NCI-H1092 treated with DMSO at 0.1 percent for 48 hours (cell line): ENCODE measurements around the gene AJAP1.

Source experiments
- DNase-seq: peaks from one replicate; lab custom pipeline; 2025; lab: John Stamatoyannopoulos, UW

The AJAP1 gene

GRCh38 chr1:4630561-4630960 lies 23.8 kb upstream of the AJAP1 start:
- DNase-seq: no peak

GRCh38 chr1:4631321-4631720 lies 23.1 kb upstream of the AJAP1 start:
- DNase-seq: no peak

- no peak for DNase-seq
These were observed 21.1 kb upstream of the AJAP1 start for GRCh38 chr1:4633346-4633745.

- no peak for DNase-seq
These were observed 20.1 kb upstream of the AJAP1 start for GRCh38 chr1:4634156-4634792.

GRCh38 chr1:4634793-4635406 lies 19.5 kb upstream of the AJAP1 start:
- DNase-seq: no peak

- no peak for DNase-seq
These were observed 18.2 kb upstream of the AJAP1 start for GRCh38 chr1:4636186-4636585.

GRCh38 chr1:4636644-4637380 lies 17.6 kb upstream of the AJAP1 start:
- DNase-seq: no peak

- no peak for DNase-seq
These were observed 16.6 kb upstream of the AJAP1 start for GRCh38 chr1:4637616-4638344.

GRCh38 chr1:4638345-4638729 lies 16.1 kb upstream of the AJAP1 start:
- no peak for DNase-seq

- no peak for DNase-seq
These were observed 13.5 kb upstream of the AJAP1 start for GRCh38 chr1:4640931-4641330.

- no peak for DNase-seq
These were observed 7.0 kb upstream of the AJAP1 start for GRCh38 chr1:4647391-4647790.

GRCh38 chr1:4648657-4649056 lies 5.8 kb upstream of the AJAP1 start:
- DNase-seq: no peak

GRCh38 chr1:4650481-4650880 lies 3.9 kb upstream of the AJAP1 start:
- DNase-seq: no peak

- DNase-seq: no peak
These were observed 3.4 kb upstream of the AJAP1 start for GRCh38 chr1:4650981-4651380.

- DNase-seq: no peak
These were observed 1.6 kb upstream of the AJAP1 start for GRCh38 chr1:4652631-4653327.

- no peak for DNase-seq
These were observed 1.1 kb upstream of the AJAP1 start for GRCh38 chr1:4653328-4653660.

GRCh38 chr1:4654764-4655673 lies 610 bp downstream of the AJAP1 start:
- DNase-seq: no peak

- no peak for DNase-seq
These were observed 1.5 kb downstream of the AJAP1 start for GRCh38 chr1:4655674-4656532.

- DNase-seq: no peak
These were observed 2.2 kb downstream of the AJAP1 start for GRCh38 chr1:4656533-4657140.
